AG20443 (cell line): ENCODE results near the gene ELANE.
"Not testable (repeated sequence)": the region's sequence is repeated elsewhere in the genome, so short reads cannot be mapped to it uniquely, and the experiment has no call there.

ENCODE experiments used
- DNase-seq: peaks from one replicate; pipeline ENCODE4 v3.0.0; 2012; ENCODE audit warnings: low spot score, mixed read lengths

ELANE gene

DNA sequence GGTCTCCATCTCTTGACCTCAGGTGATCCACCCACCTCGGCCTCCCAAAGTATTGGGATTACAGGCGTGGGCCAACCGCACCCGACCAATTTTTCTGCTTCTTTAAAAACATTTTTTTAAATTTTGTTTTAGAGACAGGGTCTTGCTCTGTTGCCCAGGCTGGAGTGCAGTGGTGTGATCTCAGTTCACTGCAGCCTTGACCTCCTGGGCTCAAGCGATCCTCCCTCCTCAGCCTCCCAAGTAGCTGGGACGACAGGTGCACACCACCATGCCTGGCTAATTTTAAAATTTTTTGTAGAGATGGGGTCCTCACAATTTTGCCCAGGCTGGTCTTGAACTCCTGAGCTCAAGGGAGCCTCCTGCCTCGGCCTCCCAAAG, 9.3 kb upstream of the ELANE start:
- not testable (repeated sequence) for DNase-seq

DNA sequence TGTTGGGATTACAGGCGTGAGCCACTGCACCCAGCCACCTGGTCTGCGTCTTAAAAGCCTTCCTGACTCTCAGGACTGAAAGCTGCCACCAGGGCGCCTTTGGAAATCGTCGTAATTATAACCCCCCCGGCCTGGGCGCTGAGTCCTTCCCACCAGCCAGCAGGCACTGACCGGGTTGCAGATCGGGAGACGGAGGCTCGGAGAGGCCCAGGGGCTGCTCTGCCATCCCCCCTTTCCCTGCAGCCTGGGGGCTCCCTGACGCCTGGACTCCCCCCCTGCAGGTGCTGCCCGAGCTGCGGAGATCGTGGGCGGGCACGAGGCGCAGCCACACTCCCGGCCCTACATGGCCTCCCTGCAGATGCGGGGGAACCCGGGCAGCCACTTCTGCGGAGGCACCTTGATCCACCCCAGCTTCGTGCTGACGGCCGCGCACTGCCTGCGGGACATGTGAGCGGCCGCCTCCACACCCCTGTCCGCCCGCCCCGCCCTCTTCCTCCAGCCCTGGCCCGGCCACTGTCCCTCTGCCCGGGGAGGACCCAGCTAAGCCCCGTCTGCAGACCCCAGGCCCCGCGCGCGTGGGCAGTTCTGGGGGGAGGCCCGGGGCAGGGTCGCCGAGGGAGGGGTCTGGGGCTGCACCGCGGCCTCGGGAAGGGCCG, 8.8 kb upstream of the ELANE start:
- DNase-seq, result no peak

DNA sequence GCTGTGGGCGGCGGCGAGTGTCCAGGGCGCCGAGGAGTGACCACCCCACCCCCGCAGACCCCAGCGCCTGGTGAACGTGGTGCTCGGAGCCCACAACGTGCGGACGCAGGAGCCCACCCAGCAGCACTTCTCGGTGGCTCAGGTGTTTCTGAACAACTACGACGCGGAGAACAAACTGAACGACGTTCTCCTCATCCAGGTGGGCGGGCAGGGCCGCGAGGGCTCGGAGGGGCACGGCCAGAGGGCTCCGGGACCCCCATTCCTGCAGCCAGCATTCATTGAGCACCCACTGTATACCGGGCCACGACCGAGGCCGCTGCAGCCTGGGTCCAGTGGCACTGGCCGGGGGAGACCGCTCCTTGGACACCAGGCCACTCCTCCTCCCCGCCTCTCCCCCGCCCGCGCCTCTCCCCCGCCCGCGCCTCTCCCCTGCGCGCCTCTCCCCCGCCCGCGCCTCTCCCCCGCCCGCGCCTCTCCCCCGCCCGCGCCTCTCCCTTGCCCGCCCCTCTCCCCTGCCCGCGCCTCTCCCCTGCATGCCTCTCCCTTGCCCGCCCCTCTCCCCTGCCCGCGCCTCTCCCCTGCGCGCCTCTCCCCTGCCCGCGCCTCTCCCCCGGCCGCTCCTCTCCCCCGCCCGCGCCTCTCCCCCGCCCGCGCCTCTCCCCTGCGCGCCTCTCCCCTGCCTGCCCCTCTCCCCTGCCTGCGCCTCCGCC, 8.1 kb upstream of the ELANE start:
- DNase-seq, result no peak

DNA sequence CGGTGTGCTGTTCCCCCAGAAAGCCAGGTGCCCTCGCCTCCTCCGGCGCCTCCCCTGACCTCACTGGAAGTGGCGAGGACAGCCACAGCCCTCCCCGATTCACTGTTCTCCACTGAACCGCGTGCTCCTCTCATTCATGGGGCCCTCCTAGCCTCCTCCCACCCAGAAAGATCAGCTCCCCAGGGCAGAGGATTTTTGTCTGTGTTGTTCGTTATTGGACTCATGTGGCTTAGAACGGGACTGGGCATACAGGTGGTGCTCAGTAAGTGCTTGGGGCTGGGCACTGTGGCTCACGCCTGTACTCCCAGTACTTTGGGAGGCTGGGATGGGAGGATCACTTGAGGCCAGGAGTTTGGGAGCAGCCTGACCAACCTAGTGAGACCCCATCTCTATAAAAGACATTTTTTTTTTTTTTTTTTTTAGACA, 7.5 kb upstream of the ELANE start:
- DNase-seq, result no peak

DNA sequence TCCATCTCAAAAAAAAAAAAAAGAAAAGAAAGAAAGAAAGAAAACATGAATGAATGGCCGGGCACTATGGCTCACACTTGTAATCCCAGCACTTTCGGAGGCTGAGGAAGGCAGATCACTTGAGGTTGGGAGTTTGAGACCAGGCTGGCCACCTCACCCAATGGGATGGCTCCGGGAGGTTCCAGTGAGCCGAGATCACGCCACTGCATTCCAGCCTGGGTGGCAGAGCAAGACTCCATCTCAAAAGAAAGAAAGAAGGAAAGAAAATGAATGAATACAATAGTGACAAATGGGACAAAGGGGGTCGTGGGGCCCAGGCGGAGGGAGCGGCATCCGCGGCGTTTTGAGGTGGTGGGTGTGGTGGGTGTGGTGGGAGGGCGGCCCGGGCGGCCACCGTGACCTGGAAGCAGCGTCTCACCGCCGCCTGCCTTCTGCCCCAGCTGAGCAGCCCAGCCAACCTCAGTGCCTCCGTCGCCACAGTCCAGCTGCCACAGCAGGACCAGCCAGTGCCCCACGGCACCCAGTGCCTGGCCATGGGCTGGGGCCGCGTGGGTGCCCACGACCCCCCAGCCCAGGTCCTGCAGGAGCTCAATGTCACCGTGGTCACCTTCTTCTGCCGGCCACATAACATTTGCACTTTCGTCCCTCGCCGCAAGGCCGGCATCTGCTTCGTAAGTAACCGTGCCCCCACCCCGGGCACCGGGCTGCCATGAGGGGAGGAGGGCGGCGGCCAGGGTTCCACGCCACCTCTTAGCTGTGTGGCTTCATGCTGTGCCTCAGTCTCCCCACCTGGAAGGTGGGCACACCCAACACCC, 6.2 kb upstream of the ELANE start:
- no peak for DNase-seq

DNA sequence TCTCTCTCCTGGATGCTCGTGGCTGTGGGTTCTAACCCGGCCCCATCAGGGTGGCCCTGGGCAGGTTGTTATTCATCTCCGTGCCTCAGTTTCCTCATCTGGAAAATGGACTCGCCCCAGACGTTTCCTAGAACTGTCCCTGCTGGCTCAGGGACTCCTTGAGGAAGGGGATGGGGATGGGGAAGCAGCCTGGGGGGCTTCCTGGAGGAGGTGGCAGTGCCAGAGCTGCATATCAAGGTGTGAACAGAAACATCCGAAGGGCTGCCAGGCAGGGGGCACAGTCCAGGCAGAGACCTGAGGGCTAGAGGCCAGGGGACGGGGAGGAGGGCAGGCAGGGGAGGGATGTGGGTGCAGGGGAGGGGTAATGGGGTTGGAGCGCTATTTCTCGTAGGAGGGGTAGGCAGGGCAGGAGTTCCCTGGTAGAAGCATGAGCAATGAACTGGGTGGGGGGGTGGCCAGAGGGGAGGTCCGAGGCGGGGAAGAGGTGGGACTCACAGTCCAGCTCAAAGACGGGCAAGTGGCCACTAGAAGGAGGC, 3.6 kb upstream of the ELANE start:
- DNase-seq, result no peak

DNA sequence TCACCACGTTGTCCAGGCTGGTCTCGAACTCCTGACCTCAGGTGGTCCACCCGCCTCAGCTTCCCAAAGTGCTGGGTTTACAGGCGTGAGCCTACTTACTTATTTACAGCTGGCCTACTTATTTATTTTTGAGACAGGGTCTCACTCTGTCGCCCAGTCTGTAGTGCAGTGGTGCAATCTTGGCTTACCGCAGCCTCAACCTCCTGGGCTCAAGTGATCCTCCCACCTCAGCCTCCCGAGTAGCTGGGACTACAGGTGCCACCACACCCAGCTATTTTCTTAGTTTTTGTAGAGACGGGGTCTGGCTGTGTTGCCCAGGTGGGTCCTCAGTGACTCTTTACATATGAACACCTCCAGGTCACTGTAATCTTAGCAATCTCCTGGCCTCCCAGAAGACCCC, 2.9 kb upstream of the ELANE start:
- DNase-seq, result not testable (repeated sequence)

DNA sequence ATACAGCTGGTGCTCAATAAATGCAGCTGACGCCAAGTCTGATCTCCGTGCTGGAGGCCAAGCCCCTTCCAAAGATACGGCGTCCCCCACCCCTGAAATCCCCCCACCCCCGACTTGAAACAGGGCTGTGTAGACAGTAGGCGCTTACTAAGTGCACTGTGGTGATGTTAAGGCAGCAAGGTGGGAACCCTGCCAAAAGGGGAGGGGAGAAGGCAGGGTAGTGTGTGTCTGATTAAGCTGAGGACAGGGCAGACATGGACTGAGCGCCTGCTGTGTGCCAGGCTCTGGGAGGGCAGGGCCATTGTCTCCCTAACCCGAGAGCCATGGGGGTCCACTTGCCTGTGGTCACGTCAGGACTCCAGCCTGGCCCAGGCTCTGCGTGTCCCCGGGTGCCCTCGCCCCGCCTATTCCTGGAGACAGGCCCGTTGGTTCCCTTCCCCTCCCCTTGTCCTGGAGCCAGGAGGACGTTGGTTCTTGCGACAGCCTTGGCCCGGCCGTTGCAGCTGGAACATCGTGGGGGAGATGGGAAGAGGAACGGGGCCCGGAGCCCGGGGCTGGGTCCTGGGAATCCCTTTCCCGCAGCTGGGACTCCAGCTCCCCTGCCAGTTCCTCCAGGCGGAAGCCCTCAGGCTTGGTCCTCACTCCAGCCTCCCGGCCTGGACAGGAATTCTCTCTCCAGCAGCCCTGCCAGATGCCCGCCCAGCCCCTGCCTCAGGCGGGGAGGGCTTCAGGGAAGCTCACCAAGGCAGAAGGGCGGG, 1.7 kb upstream of the ELANE start:
- DNase-seq, result peak; percentile 95

DNA sequence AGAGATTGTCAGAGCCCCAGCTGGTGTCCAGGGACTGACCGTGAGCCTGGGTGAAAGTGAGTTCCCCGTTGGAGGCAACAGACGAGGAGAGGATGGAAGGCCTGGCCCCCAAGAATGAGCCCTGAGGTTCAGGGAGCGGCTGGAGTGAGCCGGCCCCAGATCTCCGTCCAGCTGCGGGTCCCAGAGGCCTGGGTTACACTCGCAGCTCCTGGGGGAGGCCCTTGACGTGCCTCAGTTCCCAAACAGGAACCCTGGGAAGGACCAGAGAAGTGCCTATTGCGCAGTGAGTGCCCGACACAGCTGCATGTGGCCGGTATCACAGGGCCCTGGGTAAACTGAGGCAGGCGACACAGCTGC, 1.1 kb upstream of the ELANE start:
- DNase-seq, result no peak

DNA sequence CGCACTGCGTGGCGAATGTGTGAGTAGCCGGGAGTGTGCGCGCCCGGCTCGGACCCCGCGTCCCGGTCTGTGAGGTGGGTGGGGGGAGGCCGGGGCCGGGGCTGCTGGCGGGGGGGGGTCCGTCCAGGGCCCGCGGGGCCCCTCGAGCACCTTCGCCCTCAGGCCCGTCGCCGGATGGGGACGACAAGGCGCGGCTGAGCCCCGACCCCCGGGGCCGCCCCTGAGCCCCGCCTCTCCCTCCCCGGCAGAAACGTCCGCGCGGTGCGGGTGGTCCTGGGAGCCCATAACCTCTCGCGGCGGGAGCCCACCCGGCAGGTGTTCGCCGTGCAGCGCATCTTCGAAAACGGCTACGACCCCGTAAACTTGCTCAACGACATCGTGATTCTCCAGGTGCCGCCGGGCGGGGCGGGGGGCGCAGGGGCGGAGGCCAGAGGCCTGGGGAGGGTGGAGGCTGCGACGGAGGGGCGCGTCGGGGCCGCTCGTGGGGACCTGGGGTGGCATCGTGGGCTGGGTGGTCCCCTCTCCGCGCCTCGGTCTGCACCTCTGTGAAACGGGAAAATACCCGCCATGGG, 997 bp downstream of the ELANE start:
- no peak for DNase-seq

DNA sequence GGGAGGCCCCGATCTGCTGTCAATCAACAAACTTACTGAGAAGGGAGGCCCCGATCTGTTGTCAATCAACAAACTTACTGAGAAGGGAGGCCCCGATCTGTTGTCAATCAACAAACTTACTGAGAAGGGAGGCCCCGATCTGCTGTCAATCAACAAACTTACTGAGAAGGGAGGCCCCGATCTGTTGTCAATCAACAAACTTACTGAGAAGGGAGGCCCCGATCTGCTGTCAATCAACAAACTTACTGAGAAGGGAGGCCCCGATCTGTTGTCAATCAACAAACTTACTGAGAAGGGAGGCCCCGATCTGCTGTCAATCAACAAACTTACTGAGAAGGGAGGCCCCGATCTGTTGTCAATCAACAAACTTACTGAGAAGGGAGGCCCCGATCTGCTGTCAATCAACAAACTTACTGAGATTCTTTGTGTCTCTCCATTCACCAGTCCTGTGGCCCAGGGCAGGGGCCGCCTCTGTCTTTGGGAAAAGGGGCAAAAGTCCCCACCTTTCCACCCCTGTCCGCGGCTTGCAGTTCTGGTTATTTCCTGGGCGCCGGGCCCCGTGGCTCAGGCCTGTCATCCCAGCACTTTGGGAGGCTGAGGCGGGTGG, 1.6 kb downstream of the ELANE start:
- not testable (repeated sequence) for DNase-seq

DNA sequence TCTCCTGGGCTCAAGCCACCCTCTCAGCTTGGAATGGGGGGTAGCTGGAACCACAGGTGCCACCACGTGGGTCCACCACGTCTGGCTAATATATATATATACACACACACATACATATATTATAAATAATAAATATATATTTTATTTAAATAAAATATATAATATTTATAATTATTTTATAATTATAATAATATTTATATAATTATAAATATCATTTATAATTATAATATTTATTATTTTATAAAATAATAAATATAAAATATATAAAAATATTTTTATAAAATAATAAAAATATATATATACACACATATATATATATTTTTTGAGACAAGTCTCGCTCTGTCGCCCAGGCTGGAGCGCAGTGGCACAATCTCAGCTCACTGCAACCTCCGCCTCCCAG, 2.4 kb downstream of the ELANE start:
- no peak for DNase-seq

DNA sequence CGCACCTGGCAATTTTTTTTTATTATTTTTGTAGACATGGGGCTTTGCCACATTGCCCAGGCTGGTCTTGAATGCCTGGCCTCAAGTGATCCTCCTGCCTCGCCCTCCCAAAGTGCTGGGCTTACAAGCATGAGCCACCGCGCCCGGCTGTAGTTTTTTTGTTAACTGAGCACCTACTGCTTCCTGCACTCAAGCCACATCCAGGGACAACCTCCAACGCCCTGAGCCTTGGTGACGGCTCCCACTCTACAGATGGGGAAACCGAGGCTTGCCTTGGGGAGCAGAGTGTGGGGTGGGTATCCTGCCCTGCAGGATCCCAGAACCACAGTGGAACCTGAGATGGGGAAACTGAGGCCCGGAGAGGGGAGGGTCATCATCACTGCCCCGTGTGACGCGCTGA, 3.0 kb downstream of the ELANE start:
- DNase-seq, result no peak

DNA sequence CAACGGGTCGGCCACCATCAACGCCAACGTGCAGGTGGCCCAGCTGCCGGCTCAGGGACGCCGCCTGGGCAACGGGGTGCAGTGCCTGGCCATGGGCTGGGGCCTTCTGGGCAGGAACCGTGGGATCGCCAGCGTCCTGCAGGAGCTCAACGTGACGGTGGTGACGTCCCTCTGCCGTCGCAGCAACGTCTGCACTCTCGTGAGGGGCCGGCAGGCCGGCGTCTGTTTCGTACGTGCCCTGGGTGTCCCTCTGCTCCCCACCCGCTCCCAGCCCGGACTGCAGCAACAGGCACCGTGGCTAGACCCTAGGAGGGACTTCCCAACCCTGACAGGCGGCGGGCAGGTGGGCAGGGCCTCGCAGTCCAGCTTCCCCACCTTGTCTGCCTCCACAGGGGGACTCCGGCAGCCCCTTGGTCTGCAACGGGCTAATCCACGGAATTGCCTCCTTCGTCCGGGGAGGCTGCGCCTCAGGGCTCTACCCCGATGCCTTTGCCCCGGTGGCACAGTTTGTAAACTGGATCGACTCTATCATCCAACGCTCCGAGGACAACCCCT, 3.5 kb downstream of the ELANE start:
- DNase-seq, result no peak

DNA sequence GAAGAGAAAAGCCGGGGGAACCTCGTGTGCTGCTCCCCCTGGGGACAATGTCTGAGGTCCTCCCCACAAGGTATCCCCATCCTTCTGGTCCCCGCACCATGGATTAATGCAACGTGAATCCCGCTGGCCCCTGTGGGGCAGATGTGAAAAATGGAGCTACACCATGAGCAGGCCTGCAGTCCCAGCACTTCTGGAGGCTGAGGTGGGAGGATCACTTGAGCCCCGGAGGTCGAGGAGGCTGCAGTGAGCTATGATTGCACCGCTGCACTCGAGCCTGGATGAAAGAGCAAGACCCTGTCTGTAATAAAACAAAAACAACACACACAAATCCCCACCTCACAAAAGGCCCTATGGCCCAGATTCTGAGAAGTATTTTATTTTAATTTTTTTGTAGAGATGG, 6.2 kb downstream of the ELANE start:
- DNase-seq, result no peak

DNA sequence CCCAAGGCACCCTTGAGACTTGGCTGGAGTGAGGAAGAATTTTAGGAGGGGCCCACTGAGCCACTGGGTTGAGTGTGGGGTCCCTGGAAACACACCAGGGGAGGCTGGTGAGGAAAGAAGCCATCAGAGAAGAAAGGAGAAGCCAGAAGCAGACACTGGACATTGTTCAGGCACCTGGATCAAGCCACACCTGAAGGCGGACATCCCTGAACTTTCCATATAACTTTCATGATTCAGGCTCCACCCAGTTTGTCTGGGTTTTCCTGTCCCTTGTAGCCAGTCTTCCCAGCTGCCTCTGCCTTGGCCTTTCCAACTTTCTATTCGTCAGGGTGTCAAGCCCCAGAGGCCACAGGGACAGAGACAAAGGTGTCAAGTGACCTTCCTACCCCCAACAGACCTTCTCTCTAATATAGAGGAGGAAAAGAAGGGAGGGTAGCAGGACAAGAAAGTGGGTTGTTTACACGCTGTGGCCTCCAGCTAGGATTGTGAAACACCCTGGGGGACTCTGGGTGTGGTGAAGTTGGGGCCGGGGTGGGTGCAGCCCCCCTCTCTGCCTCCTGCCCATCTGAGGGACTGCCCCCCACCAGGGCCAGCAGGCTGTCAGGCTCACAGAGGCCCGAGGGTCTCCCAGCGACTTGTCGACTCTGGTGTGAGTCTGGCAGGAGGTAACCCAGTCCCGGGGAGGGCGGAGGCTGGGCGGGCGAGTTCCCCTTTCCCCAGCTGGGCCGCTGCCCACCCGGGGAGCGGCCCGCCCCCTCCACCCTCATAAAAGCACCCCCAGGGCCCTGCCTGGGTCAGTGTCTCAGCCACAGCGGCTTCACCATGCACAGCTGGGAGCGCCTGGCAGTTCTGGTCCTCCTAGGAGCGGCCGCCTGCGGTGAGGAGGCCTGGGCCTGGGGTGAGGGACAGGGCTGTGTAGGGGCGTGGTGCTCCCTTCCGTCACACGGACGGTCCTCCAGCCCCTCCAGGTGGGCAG, 7.1 kb downstream of the ELANE start, which contains the start of gene CFD:
Gene CFD, plus strand, starts transcription at position 797 of the 976 bp plus-strand sequence. Its CDS starts 26 bp downstream, at position 823.
- DNase-seq, result peak; percentile 47

DNA sequence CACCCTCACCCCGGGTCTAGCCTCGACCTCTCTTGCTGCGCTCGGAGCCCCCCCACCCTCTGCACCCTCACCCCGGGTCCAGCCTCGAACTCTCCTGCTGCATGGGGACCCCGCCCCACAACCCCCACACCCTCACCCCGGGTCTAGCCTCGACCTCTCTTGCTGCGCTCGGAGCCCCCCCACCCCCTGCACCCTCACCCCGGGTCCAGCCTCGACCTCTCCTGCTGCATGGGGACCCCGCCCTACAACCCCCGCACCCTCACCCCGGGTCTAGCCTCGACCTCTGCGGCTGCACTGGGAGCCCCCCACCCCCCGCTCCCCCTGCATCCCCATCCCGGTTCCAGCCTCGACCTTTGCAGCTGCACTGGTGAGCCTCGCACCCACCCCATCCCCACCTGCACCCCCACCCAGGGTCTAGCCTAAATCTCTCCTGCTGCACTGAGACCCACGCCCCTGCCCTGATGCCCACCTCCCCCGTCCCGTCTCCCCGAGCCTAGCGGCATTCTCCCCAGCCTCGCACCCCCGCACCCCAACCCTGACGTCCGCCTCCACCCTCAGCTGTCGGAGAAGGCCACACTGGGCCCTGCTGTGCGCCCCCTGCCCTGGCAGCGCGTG, 9.1 kb downstream of the ELANE start:
- no peak for DNase-seq

DNA sequence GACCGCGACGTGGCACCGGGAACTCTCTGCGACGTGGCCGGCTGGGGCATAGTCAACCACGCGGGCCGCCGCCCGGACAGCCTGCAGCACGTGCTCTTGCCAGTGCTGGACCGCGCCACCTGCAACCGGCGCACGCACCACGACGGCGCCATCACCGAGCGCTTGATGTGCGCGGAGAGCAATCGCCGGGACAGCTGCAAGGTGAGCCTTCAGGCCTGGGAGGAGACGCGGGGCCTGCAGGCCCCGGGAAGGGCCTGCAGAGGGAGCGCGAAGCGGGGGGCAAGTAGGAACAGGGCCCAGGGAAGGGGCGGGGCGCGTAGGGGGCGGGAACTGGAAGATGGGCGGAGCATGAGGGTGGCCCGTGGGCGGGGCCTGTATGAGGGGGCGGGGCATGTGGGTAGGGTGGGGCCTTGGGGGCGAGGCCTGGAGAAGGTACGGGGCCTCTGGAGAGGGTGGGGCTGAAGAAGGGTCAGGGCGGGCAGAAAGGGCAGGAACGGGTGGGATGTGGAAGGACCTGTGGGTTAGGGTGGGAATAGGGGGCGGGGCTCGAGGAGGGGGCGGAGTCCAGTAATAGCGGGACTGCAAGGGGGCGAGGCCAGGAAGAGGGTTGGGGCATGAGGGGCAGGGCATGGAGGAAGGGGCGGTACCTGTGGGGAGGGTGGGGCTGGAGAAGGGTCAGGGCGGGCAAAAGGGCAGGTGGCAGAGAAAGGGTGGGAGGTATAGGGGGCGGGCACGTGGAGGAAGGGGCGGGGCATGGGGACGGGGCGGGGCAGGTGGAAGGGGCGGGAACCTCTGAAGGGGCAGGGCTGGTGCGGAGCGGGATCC, 9.9 kb downstream of the ELANE start:
- peak; percentile 70 for DNase-seq
